Calu3 (cell line): ENCODE results near the gene TRERF1. TPM values are rescaled to one million over a fixed set of nuclear protein-coding genes. Genes with fewer than 3 reads are reported as not detected.
"Not testable (repeated sequence)": the region's sequence is repeated elsewhere in the genome, so short reads cannot be mapped to it uniquely, and the experiment has no call there.

ENCODE experiments used
- BruUV-seq: library from RNA; stranded (reverse); fragments of 400-500 nt; replicated peaks from 2 replicates; lab custom pipeline; 2021; lab: Mats Ljungman, UMichigan
- CTCF ChIA-PET: fragments of 300-600 bp; sonication (Branson Sonifier 250); formaldehyde crosslinking; loops from one replicate; lab custom pipeline; 2022; ENCODE audit warnings: antibody characterized with exemption; lab: Charles Lee
- DNase-seq: peaks from one replicate; pipeline ENCODE4 v3.0.0; 2022
- H3K27ac Mint-ChIP-seq: one replicate; pipeline ENCODE4 v1.8.0; 2022; ENCODE audit warnings: mixed read lengths; ENCODE audit not compliant: unreplicated experiment
- H3K27me3 Mint-ChIP-seq: one replicate; pipeline ENCODE4 v1.8.0; 2022; ENCODE audit warnings: mixed read lengths; ENCODE audit not compliant: unreplicated experiment
- H3K36me3 Mint-ChIP-seq: one replicate; pipeline ENCODE4 v1.8.0; 2022; ENCODE audit warnings: mild to moderate bottlenecking, moderate library complexity, mixed read lengths; ENCODE audit not compliant: insufficient read depth, unreplicated experiment
- H3K4me1 Mint-ChIP-seq: one replicate; pipeline ENCODE4 v1.8.0; 2022; ENCODE audit warnings: mild to moderate bottlenecking, low read depth, mixed read lengths; ENCODE audit not compliant: unreplicated experiment
- H3K4me3 Mint-ChIP-seq: one replicate; pipeline ENCODE4 v1.8.0; 2022; ENCODE audit warnings: mild to moderate bottlenecking, low read depth, moderate library complexity, mixed read lengths; ENCODE audit not compliant: unreplicated experiment
- H3K9me3 Mint-ChIP-seq: one replicate; pipeline ENCODE4 v1.8.0; 2022; ENCODE audit warnings: low read depth, mixed read lengths; ENCODE audit not compliant: unreplicated experiment
- intact Hi-C: fragments of 100-400 bp; cut with micrococcal nuclease; formaldehyde crosslinking; loops from one replicate; pipeline ENCODE4 v1.10.0; 2022; ENCODE audit not compliant: unreplicated experiment
- total RNA-seq: library from RNA; stranded (reverse); gene quantifications from 2 replicates; pipeline ENCODE4 v1.2.3, GENCODE V29; 2022
- TF ChIP-seq, protein P1 (sequence below): fragments of 200-600 bp; IDR thresholded peaks from one replicate; pipeline ENCODE4 v1.8.0; 2022; ENCODE audit warnings: antibody characterized with exemption; ENCODE audit not compliant: unreplicated experiment

Gene TRERF1
- total RNA-seq, 1 experiment from 2014 or later: 1.4 TPM

DNA sequence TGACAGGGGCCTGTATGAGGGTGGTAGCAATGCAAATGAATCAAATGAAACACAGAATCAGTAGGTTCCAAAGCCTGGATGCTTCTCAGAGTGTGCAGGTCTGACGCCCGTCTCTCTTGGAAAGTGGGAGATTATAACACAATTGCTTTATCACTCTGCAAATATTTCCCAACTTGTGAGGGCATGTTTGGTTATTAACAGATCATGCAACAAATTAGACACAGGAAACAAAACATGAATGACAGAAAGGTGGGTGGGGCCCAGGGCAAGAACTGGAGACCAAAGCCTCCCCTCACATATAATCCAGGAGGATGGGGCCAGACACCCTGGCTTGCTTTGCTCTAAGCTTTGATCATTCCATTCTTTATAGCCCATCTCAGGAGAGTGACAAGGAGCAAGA is 125.5 kb downstream of the TRERF1 start:
- CTCF ChIA-PET: interaction anchor here (1.2 kb wide), 1 partner anchor 33 kb away, joined by 4 read pairs; no protein-coding TSS in a partner anchor
- Mint-ChIP-seq H3K27ac (no peak overlapping the region), H3K36me3 (no peaks in the 10 kb centered on the region), H3K27me3 (peaks cover 8% of the 10 kb centered on the region), H3K9me3 (peaks cover 2% of the 10 kb centered on the region), H3K4me3 (no peak overlapping the region), H3K4me1 (peaks cover 13% of the 10 kb centered on the region)
- intact Hi-C loops: no loop called here
- TF ChIP-seq, protein P1, sequence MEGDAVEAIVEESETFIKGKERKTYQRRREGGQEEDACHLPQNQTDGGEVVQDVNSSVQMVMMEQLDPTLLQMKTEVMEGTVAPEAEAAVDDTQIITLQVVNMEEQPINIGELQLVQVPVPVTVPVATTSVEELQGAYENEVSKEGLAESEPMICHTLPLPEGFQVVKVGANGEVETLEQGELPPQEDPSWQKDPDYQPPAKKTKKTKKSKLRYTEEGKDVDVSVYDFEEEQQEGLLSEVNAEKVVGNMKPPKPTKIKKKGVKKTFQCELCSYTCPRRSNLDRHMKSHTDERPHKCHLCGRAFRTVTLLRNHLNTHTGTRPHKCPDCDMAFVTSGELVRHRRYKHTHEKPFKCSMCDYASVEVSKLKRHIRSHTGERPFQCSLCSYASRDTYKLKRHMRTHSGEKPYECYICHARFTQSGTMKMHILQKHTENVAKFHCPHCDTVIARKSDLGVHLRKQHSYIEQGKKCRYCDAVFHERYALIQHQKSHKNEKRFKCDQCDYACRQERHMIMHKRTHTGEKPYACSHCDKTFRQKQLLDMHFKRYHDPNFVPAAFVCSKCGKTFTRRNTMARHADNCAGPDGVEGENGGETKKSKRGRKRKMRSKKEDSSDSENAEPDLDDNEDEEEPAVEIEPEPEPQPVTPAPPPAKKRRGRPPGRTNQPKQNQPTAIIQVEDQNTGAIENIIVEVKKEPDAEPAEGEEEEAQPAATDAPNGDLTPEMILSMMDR: no peak
- no TSS peak for BruUV-seq
- no peak for DNase-seq

DNA sequence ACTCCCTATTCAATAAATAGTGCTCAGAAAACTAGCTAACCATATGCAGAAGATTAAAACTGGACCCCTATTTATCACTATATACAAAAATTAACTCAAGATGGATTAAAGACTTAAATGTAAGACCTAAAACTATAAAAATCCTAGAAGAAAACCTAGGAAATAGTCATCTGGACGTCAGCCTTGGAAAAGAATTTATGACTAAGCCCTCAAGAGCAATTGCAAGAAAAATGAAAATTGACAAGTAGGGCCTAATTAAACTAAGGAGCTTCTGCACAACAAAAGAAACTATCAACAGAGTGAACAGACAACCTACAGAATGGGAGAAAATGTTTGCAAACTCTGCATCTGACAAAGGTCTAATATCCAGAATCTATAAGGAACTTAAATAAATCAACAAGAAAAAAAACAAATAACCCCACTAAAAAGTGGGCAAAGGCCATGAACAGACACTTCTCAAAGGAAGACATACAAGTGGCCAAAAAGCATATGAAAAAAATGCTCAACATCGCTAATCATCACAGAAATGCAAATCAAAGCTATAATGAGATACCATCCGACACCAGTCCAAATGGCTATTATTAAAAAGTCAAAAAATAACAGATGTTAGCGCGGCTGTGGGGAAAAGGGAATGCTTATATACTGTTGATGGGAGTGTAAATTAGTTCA is 126.9 kb downstream of the TRERF1 start:
- DNase-seq, H3K27ac Mint-ChIP-seq, H3K9me3 Mint-ChIP-seq, H3K27me3 Mint-ChIP-seq, H3K36me3 Mint-ChIP-seq, intact Hi-C loops, H3K4me3 Mint-ChIP-seq, CTCF ChIA-PET, BruUV-seq: not testable (repeated sequence)
- peaks cover 13% of the 10 kb centered on the region for H3K4me1 Mint-ChIP-seq

DNA sequence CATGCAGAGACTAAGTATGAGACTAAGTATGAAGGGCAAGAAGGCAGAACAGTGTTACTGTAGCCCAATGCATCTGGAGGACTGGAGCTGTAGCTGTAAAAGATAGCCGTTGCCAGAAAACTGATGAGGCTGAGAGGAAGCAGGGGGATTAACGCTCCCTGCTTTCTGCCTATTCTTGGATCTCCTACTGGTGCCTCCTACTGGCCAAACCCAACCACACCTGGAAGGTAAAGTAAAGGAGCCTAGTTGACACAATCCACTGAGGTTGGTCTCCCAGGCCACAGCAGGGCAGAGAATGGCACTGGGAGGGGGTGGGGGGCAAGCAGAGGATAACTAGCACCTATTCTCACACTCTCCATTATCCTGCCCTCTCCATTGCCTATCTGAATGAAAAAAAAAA is 129.1 kb downstream of the TRERF1 start:
- BruUV-seq: no TSS peak
- no peaks in the 10 kb centered on the region for H3K36me3 Mint-ChIP-seq
- H3K27me3 Mint-ChIP-seq: no peaks in the 10 kb centered on the region
- H3K4me3 Mint-ChIP-seq: no peak overlapping the region
- intact Hi-C loops: no loop called here
- CTCF ChIA-PET: no interaction called here
- TF ChIP-seq, protein P1: no peak
- DNase-seq: no peak
- no peak overlapping the region for H3K27ac Mint-ChIP-seq
- peaks cover 21% of the 10 kb centered on the region for H3K4me1 Mint-ChIP-seq
- H3K9me3 Mint-ChIP-seq: peaks cover 6% of the 10 kb centered on the region

DNA sequence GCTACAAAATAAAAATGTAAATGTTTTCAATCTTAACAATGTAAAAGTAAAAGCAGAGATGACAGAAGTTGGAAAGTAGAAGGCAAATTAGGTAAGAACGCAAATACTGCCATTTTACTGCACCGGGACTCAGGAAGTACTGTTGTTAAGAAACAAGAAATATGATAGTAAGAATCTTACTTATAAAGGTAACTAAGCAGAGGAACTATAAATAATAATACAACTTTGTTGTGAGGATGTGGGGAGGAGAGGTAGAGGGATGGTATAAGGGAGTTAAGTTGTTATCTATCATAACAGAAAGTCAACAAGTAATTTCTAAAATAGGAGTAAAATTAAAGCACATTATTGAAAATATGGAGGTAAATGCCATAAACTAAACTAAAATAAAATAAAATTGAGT is 129.8 kb downstream of the TRERF1 start:
- Mint-ChIP-seq H3K4me1 (peaks cover 26% of the 10 kb centered on the region), H3K27me3 (no peaks in the 10 kb centered on the region), H3K36me3 (peaks cover 3% of the 10 kb centered on the region), H3K27ac (no peak overlapping the region), H3K4me3 (no peak overlapping the region), H3K9me3 (peaks cover 6% of the 10 kb centered on the region)
- no TSS peak for BruUV-seq
- CTCF ChIA-PET: no interaction called here
- TF ChIP-seq, protein P1: no peak
- intact Hi-C loops: no loop called here
- DNase-seq: no peak

DNA sequence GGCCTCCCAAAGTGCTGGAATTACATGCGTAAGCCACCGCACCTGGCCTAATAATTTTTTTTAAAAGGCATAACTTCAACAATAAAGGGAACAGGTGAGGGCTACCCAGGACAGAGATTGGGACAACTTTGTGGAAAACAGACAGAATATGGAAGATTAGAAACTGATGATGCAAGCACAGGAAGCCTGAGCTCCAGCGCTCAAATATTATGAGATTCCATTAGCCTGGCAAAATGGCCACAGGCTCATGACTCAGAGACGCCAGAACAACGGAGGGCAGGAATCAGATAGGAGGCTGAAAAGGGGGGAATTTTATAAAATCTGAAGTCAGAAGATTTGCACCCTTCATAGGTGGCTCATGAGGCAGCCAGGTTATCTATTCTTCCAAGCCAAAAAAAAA is 131.0 kb downstream of the TRERF1 start:
- CTCF ChIA-PET: no interaction called here
- no peak overlapping the region for H3K27ac Mint-ChIP-seq
- intact Hi-C loops: no loop called here

More for the DNA sequence above, 131.0 kb downstream of the TRERF1 start:
- Mint-ChIP-seq H3K27me3 (no peaks in the 10 kb centered on the region), H3K9me3 (peaks cover 6% of the 10 kb centered on the region), H3K4me1 (peaks cover 29% of the 10 kb centered on the region), H3K36me3 (peaks cover 15% of the 10 kb centered on the region), H3K4me3 (no peak overlapping the region)
- BruUV-seq: no TSS peak
- TF ChIP-seq, protein P1: no peak
- DNase-seq: no peak
